ENCODE data around the gene SERPINB2.
"Not testable (repeated sequence)": the region's sequence is repeated elsewhere in the genome, so short reads cannot be mapped to it uniquely, and the experiment has no call there.

Gene SERPINB2

DNA sequence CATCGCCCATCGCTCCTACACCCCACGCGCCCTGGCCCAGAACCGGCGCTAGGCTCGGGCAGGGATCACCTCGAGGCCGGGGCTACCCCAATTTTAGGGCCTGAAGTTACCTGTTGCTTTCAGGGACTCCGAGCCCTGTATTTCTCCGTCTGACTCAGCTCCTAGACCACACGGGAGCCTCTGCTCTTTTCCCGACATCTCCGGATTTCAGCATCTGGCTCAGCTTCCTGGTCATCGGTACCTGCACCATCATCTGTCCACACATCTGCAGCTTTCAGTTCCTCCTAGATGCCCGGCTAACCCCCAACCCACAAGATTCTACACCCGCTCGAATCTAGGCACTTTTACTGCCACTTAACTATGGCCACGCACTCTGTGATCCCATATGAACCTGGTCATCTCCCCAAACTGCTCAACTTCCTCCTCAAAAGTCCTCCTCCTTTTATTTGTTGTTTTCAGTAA is 49.5 kb downstream of the SERPINB2 start:
- Mint-ChIP-seq H3K27me3 (ENCODE audit: low read depth) (peaks cover 31% of the 10 kb centered on the region), H3K4me3 (no peak overlapping the region), H3K36me3 (ENCODE audit: low read depth) (no peaks in the 10 kb centered on the region), H3K27ac (no peak overlapping the region), H3K4me1 (ENCODE audit: low read depth) (peaks cover 2% of the 10 kb centered on the region), H3K9me3 (no peaks in the 10 kb centered on the region)

DNA sequence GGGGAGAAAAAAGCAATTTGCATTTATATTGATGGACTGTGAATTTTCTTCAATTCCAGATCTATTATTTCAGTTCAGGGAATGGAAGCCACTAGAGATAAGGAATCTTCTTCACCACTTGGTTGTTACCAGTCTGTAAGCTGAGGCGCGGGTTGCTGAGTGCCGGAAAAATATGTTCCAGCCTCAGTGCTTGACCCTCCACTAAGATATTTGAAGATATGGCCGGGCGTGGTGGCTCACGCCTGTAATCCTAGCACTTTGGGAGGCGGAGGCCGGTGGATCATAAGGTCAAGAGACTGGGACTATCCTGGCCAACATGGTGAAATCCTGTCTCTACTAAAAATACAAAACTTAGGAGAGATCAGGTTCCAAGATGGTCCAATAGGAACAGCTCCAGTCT is 52.5 kb downstream of the SERPINB2 start:
- H3K27me3 Mint-ChIP-seq (ENCODE audit: low read depth): peaks cover 39% of the 10 kb centered on the region
- no peak overlapping the region for H3K4me3 Mint-ChIP-seq
- H3K9me3 Mint-ChIP-seq: peaks cover 7% of the 10 kb centered on the region
- no peaks in the 10 kb centered on the region for H3K36me3 Mint-ChIP-seq (ENCODE audit: low read depth)
- H3K4me1 Mint-ChIP-seq (ENCODE audit: low read depth): peaks cover 2% of the 10 kb centered on the region
- H3K27ac Mint-ChIP-seq: no peak overlapping the region

DNA sequence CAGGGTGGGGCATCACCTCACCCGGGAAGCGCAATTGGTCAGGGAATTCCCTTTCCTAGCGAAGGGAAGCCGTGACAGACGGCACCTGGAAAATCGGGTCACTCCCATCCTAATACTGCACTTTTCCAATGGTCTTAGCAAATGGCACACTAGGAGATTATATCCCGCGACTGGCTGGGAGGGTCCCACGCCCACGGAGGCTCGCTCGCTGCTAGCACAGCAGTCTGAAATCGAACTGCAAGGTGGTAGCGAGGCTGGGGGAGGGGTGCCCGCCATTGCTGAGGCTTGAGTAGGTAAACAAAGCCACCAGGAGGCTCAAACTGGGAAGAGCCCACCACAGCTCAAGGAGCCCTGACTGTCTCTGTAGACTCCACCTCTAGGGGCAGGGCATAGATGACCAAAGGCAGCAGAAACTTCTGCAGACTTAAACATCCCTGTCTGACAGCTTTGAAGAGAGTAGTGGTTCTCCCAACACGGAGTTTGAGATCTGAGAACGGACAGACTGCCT is 53.1 kb downstream of the SERPINB2 start:
- not testable (repeated sequence) for H3K4me3 Mint-ChIP-seq; H3K27ac Mint-ChIP-seq; H3K4me1 Mint-ChIP-seq (ENCODE audit: low read depth); H3K36me3 Mint-ChIP-seq (ENCODE audit: low read depth); H3K9me3 Mint-ChIP-seq
- H3K27me3 Mint-ChIP-seq (ENCODE audit: low read depth): peaks cover 38% of the 10 kb centered on the region

DNA sequence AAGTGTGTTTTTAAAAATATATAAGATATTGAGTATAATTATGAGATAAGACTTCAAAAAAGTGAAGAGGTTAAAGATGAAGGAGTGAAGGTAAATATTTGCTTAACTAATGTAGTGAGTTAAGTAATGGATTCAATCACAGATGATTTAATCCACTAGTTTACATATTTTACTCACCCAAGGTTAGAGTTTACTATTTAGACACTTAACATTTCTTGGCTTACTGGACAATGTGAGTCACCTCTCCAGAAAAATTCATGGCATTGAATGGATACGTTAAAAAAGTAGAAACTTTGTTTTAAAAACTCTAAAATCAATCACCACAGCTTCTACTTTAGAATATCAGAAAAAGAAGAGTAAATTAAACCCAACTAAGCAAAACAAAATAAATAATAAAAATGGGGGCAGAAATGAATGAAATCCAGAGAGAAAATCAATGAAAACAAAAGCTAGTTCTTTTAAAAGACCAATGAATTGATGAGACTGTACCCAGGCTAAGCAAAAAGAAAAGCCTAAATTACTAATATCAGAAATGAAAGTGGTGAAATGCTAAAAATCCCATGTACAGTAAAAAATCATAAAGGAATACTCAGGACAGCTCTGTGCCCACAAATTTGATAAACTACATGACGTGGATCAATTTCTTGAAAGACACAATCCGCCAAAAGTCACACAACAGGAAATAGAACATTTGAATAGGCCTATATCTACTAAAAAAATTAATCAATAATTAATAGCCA is 59.7 kb downstream of the SERPINB2 start:
- no peak overlapping the region for H3K27ac Mint-ChIP-seq
- peaks cover 35% of the 10 kb centered on the region for H3K27me3 Mint-ChIP-seq (ENCODE audit: low read depth)
- H3K4me3 Mint-ChIP-seq: no peak overlapping the region
- peaks cover 11% of the 10 kb centered on the region for H3K9me3 Mint-ChIP-seq
- peaks cover 35% of the 10 kb centered on the region for H3K4me1 Mint-ChIP-seq (ENCODE audit: low read depth)
- H3K36me3 Mint-ChIP-seq (ENCODE audit: low read depth): peaks cover 8% of the 10 kb centered on the region

DNA sequence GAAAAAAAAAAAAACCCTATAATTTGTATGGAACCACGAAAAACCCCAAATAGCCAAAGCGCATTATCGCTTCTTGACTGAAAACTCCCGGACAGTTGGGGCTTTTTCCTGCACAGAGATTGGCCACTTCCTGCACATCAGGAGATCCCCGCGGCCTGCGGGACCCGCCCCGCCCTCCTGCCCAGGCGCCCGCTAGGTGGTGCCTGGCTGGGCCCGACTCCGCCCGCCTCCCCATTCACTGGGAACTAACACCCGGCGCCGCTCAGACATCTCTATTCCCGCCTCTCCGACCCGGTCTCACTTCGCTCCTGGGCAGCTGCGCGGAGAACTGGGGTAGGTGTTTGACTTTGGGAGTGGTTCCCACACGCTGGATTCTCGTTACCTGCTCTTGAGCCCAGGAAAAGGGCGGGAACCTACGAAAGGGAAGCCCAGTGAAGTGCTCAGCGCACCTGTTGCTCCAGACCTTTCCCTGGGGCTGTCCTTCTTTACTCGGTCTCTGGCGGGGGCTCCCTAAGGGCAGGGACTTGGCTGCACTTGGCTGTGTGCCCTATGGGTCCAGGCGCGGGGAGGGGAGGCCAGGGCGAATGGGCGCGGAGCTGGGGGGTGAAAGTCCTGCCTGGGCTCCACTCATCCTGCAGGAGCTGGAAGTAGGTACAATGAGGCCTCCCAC is 61.7 kb downstream of the SERPINB2 start, which contains the start of gene HMSD:
HMSD (plus strand) TSS at position 234 of the 670 bp plus-strand sequence. CDS start 4,155 bp downstream, outside the sequence.
- H3K9me3 Mint-ChIP-seq: peaks cover 8% of the 10 kb centered on the region
- H3K36me3 Mint-ChIP-seq (ENCODE audit: low read depth): peaks cover 13% of the 10 kb centered on the region
- peak within 1 kb of the TSS; percentile 82 for H3K4me3 Mint-ChIP-seq
- H3K27me3 Mint-ChIP-seq (ENCODE audit: low read depth): peaks cover 16% of the 10 kb centered on the region
- H3K27ac Mint-ChIP-seq: peak within 1 kb of the TSS; percentile 80
- peaks cover 41% of the 10 kb centered on the region for H3K4me1 Mint-ChIP-seq (ENCODE audit: low read depth)

DNA sequence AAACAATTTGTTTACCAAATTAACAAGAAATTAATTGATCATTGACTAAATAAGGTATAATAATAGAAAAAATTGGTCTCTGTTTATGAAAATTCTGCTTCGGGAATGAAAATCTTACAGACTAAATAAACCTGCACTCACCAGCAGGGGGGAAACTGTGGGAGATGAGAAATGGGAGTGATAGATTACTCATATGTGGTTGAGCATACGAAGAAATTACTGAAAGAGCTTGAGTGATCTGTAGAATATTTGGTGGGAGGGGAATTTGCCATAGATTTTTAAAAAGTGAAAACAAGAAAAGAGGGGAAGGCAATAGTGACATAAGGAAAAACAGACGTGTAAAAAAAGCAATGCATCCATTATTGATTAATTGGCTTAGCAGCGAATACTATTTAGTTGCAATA is 63.8 kb downstream of the SERPINB2 start:
- H3K27ac Mint-ChIP-seq: peak overlapping the region; percentile 36
- H3K9me3 Mint-ChIP-seq: peaks cover 4% of the 10 kb centered on the region
- H3K36me3 Mint-ChIP-seq (ENCODE audit: low read depth): peaks cover 23% of the 10 kb centered on the region
- peaks cover 41% of the 10 kb centered on the region for H3K4me1 Mint-ChIP-seq (ENCODE audit: low read depth)
- peak overlapping the region; percentile 29 for H3K4me3 Mint-ChIP-seq
- no peaks in the 10 kb centered on the region for H3K27me3 Mint-ChIP-seq (ENCODE audit: low read depth)
